ENCODE results near the gene GGT7.

GGT7 gene

GRCh38 chr20:34820805-34821578 lies 51.7 kb downstream of the GGT7 start:
- TF ChIP-seq BCL6B (tag by site-specific recombination; IDR thresholded peaks at IDR 0.05) (no peak), ZNF2 (tag by site-specific recombination; IDR thresholded peaks at IDR 0.05) (no peak), PRDM1 (tag by site-specific recombination; IDR thresholded peaks at IDR 0.05) (no peak), PRDM10 (tag by site-specific recombination; IDR thresholded peaks at IDR 0.05) (no peak), CTCF (tag by site-specific recombination; IDR thresholded peaks at IDR 0.05) (no peak), ZNF600 (tag by site-specific recombination; IDR thresholded peaks at IDR 0.05) (peak; percentile 59)
- Histone ChIP-seq H3K4me3 (ENCODE audit: low read depth, low read length) (no peak overlapping the region), H3K27ac (ENCODE audit: extremely low read depth, low read depth, low read length) (no peak overlapping the region), H3K36me3 (ENCODE audit: control insufficient read depth in 2 of 2, insufficient read depth in 1 of 2, low read length in 2 of 2) (no peaks in the 10 kb centered on the region), H3K4me1 (ENCODE audit: control insufficient read depth, insufficient read depth, low read length) (peaks cover 3% of the 10 kb centered on the region), H3K9me3 (ENCODE audit: control insufficient read depth, insufficient read depth, low read depth, low read length) (no peaks in the 10 kb centered on the region)
- ChIA-PET POLR2A (no interaction called here), CTCF (interaction anchor here (0.6 kb wide), 1 partner anchor 214 kb away, joined by 3 read pairs; no protein-coding TSS in a partner anchor)

- H3K9me3 ChIP-seq (ENCODE audit: control insufficient read depth, insufficient read depth, low read depth, low read length): no peaks in the 10 kb centered on the region
- no peak overlapping the region for H3K4me3 ChIP-seq (ENCODE audit: low read depth, low read length)
- TF ChIP-seq PRDM1 (tag by site-specific recombination; IDR thresholded peaks at IDR 0.05) (0 out of 2 replicates have a peak, but pooled peaks have one; percentile 23), ZBTB11 (tag by site-specific recombination; conservative IDR thresholded peaks at IDR 0.05; ENCODE audit: low read depth) (no peak)
- H3K36me3 ChIP-seq (ENCODE audit: control insufficient read depth in 2 of 2, insufficient read depth in 1 of 2, low read length in 2 of 2): no peaks in the 10 kb centered on the region; a peak in 1 of 3 replicates
- H3K27ac ChIP-seq (ENCODE audit: extremely low read depth, low read depth, low read length): no peak overlapping the region
- CTCF ChIA-PET: no interaction called here
- H3K4me1 ChIP-seq (ENCODE audit: control insufficient read depth, insufficient read depth, low read length): peaks cover 3% of the 10 kb centered on the region; the same call in 1 of the 2 replicates
- POLR2A ChIA-PET: no interaction called here
Measured at GRCh38 chr20:34817801-34818200, 54.9 kb downstream of the GGT7 start.

- POLR2A ChIA-PET: interaction anchor here (0.5 kb wide), 1 partner anchor 40 kb away, joined by 3 read pairs; no protein-coding TSS in a partner anchor
Measured at GRCh38 chr20:34817072-34817471, 55.6 kb downstream of the GGT7 start.

More at GRCh38 chr20:34817072-34817471, 55.6 kb downstream of the GGT7 start:
- Histone ChIP-seq H3K9me3 (ENCODE audit: control insufficient read depth, insufficient read depth, low read depth, low read length) (no peaks in the 10 kb centered on the region), H3K36me3 (ENCODE audit: control insufficient read depth in 2 of 2, insufficient read depth in 1 of 2, low read length in 2 of 2) (no peaks in the 10 kb centered on the region; a peak in 1 of 3 replicates), H3K4me1 (ENCODE audit: control insufficient read depth, insufficient read depth, low read length) (peaks cover 3% of the 10 kb centered on the region; the same call in 1 of the 2 replicates), H3K27ac (ENCODE audit: extremely low read depth, low read depth, low read length) (no peak overlapping the region), H3K4me3 (ENCODE audit: low read depth, low read length) (no peak overlapping the region)
- TF ChIP-seq ZBTB48 (tag by site-specific recombination; IDR thresholded peaks at IDR 0.05) (no peak), ZNF549 (tag by site-specific recombination; IDR thresholded peaks at IDR 0.05) (no peak), ZNF768 (tag by site-specific recombination; IDR thresholded peaks at IDR 0.05) (no peak), ZNF133 (tag by site-specific recombination; IDR thresholded peaks at IDR 0.05) (no peak), HIC1 (tag by site-specific recombination; IDR thresholded peaks at IDR 0.05) (no peak), YY1 (tag by site-specific recombination; IDR thresholded peaks at IDR 0.05) (no peak), ZNF214 (tag by site-specific recombination; IDR thresholded peaks at IDR 0.05; ENCODE audit: borderline replicate concordance) (no peak)
- CTCF ChIA-PET: interaction anchor here (0.6 kb wide), 1 partner anchor 329 kb away, joined by 3 read pairs; no protein-coding TSS in a partner anchor

Data from HEK293 (cell line).